ENCODE results near the gene COL17A1.

- TF ChIP-seq CTCF (IDR thresholded peaks at IDR 0.05; ENCODE audit: low read length) (no peak), EZH2 (optimal IDR thresholded peaks at IDR 0.05; ENCODE audit: low read depth, low read length) (no peak), EZH2phosphoT487 (IDR thresholded peaks at IDR 0.05; ENCODE audit: low read length) (no peak)
Measured at GRCh38 chr10:104049504-104050250, 36.0 kb downstream of the COL17A1 start.

All from MM.1S (cell line).